Skeletal muscle tissue (tissue), 4 donors: ENCODE results near the gene TRIM3. TPM values are rescaled to one million over a fixed set of nuclear protein-coding genes. Genes with fewer than 3 reads are reported as not detected.

ENCODE experiments used
- H3K27ac ChIP-seq: one replicate; pipeline ENCODE4 v1.7.0; 2013; ENCODE audit warnings: mild to moderate bottlenecking, low read depth, low read length, inconsistent platforms
- H3K27me3 ChIP-seq, 3 donors: one replicate each; pipeline ENCODE4 v1.7.0; 2013; ENCODE audit warnings: low read length in 3 of 3; ENCODE audit not compliant: control insufficient read depth in 3 of 3, insufficient read depth in 3 of 3
- H3K36me3 ChIP-seq, 3 donors: one replicate each; pipeline ENCODE4 v1.7.0; 2013; ENCODE audit warnings: low read length in 3 of 3; ENCODE audit not compliant: control insufficient read depth in 3 of 3, insufficient read depth in 3 of 3
- H3K4me1 ChIP-seq, 3 donors: one replicate each; pipeline ENCODE4 v1.7.0; 2013; ENCODE audit warnings: low read length in 3 of 3, mild to moderate bottlenecking in 3 of 3; ENCODE audit not compliant: control insufficient read depth in 3 of 3, insufficient read depth in 3 of 3
- H3K4me3 ChIP-seq, 3 donors: one replicate each; pipeline ENCODE4 v1.7.0; 2013; ENCODE audit warnings: low read length in 3 of 3
- H3K9ac ChIP-seq, 3 donors: one replicate each; pipeline ENCODE4 v1.7.0; 2013; ENCODE audit warnings: low read length in 3 of 3, mild to moderate bottlenecking in 3 of 3, moderate library complexity in 2 of 3, low read depth in 1 of 3
- H3K9me3 ChIP-seq, 3 donors: one replicate each; pipeline ENCODE4 v1.7.0; 2013; ENCODE audit warnings: low read length in 3 of 3; ENCODE audit not compliant: control insufficient read depth in 3 of 3
- total RNA-seq: library from RNA; depleted of rRNA; stranded (reverse); fragments of >200 nt; gene quantifications from one replicate; pipeline ENCODE4 v1.2.3, GENCODE V29; 2014
- donor health status: Osteomylitis.

TRIM3 gene
- total RNA-seq, 1 donor from 2014 or later: 8.4 TPM

DNA sequence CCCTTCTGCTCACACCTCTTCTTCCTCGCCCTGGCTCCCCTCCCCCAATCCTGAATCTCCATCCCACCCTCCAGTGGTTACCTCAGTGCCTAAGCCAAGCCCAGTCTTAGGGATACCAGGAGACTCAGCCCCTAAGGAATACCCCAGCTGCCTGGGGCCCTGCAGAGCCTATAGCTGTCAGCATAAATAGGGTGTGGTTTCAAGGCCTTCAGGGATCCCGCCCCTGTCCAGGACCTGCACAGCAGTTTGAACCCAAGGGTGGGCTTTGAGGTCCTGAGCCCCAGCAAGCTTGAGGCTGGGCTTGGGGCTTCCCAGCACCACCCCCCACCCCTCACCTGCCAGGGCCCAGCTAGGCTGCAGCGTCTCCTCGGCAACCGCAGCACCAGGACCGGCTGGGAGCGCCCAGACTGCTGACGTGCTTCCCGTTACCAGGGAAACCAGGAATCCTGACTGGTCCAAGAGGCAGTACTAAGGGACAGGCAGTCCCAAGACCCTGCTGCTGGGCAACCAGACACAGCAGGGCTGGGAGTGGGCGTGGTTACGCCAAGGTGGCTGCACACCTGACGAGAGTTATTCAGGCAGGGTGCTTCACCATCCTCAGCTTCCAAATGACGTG, 68.6 kb downstream of the TRIM3 start:
- no peaks in the 10 kb centered on the region for H3K4me1 ChIP-seq
- H3K9ac ChIP-seq: no peak overlapping the region
- no peaks in the 10 kb centered on the region for H3K9me3 ChIP-seq
- H3K36me3 ChIP-seq: peaks cover 17 to 29% (median 21%) of the 10 kb centered on the region in 3 donors
- H3K4me3 ChIP-seq: no peak overlapping the region
- H3K27me3 ChIP-seq: no peaks in the 10 kb centered on the region
- H3K27ac ChIP-seq: no peak overlapping the region

GRCh38 chr11:6404342-6405051, 69.2 kb downstream of the TRIM3 start:
- Histone ChIP-seq H3K9me3 (no peaks in the 10 kb centered on the region), H3K36me3 (peaks cover 16 to 23% (median 18%) of the 10 kb centered on the region in 3 donors), H3K4me1 (no peaks in the 10 kb centered on the region), H3K27me3 (no peaks in the 10 kb centered on the region), H3K27ac (no peak overlapping the region), H3K4me3 (no peak overlapping the region), H3K9ac (peak overlapping the region in 1 of 3 donors; percentile 25)

DNA sequence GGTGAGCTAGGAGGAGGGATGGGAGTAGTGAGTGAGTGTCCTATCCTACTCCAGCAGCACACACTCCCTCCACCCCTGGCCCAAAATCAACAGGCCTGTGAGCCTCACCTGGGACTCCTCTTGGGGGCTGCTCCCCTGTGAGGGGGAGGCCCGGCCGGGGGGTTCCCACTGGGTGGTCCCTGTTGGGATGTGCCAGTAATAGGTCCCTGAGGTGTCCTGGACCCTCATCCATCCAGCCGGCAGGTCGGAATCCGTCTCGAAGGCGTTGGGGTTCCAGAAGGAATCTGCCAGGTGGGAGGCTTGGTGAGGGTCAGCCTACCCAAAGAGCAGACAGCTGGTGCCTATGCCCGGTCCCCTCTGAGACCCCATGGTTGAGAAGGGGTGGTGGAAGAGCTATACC, 70.2 kb downstream of the TRIM3 start:
- Histone ChIP-seq H3K9me3 (no peaks in the 10 kb centered on the region), H3K27me3 (no peaks in the 10 kb centered on the region), H3K9ac (no peak overlapping the region), H3K4me3 (no peak overlapping the region), H3K4me1 (peaks cover 0 to under 1% (median 0%) of the 10 kb centered on the region in 3 donors), H3K36me3 (peaks cover 15 to 19% (median 18%) of the 10 kb centered on the region in 3 donors), H3K27ac (no peak overlapping the region)

DNA sequence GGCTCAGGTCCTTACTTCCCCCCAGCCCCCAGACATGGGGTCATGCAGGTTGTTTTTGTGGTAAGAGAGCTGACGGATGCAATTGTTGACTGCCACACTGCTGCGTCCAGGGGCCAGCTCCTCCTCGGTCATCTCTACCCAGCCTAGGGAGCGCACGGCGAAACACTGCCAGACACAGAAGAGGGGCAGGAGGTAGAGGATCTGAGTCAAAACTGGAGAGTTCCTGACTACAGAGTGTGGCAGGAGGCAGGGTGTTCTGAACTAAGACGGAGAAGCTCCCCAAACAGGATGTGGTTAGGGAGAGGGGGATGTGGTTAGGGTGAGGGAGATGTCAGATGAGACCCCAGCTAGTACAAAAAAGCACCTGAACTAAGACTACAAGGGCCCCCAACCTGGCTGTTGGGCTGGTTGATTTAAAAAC, 71.2 kb downstream of the TRIM3 start:
- Histone ChIP-seq H3K9me3 (no peaks in the 10 kb centered on the region), H3K36me3 (peaks cover 18 to 28% (median 20%) of the 10 kb centered on the region in 3 donors), H3K4me3 (no peak overlapping the region), H3K27me3 (no peaks in the 10 kb centered on the region), H3K27ac (no peak overlapping the region), H3K9ac (no peak overlapping the region), H3K4me1 (peaks cover 2 to 6% (median 2%) of the 10 kb centered on the region in 3 donors)

DNA sequence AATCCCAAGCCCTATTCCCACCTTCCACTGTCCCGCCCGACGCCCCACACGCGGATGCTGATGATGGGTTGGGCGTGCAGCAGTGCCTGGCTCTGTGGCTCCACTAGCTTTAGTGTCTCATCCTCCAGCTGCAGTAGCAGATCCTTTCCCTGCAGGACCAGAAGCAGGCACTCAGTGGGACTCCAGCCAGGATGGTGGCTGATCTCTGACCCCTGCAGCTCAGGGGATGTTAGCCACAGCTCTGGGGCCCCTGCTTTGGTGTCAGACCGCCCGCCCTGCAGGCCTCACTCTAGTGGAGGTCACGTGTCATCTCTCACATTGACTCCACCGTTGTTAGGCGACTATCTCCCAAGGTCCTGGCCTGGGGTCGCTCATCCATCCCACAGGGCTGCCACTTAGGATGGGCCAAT, 71.7 kb downstream of the TRIM3 start:
- Histone ChIP-seq H3K27me3 (no peaks in the 10 kb centered on the region), H3K36me3 (peaks cover 18 to 31% (median 20%) of the 10 kb centered on the region in 3 donors), H3K4me1 (peaks cover 2 to 9% (median 2%) of the 10 kb centered on the region in 3 donors), H3K9me3 (no peaks in the 10 kb centered on the region), H3K9ac (no peak overlapping the region), H3K4me3 (no peak overlapping the region), H3K27ac (no peak overlapping the region)

DNA sequence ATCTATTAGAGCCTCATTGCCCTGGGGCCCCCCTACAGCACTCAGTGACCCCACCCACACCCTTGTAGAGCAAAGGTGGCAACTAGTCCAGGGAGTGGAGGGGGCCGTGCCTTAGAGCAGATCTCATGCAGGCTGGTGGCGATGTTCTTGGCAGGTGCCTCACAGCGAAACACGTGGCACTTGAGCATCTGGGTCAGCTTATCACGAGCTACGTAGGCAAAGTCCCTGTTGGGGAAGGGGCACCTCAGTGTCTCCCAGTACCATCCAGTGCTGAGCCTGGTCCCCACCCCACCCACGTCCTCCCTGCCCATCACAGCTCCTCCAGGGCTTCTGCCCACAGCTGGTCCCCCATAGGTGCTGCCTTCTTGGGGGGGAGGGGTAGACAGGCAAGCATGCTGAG, 72.3 kb downstream of the TRIM3 start:
- peaks cover 2 to 12% (median 2%) of the 10 kb centered on the region in 3 donors for H3K4me1 ChIP-seq
- no peak overlapping the region for H3K4me3 ChIP-seq
- no peaks in the 10 kb centered on the region for H3K9me3 ChIP-seq
- peaks cover 18 to 34% (median 20%) of the 10 kb centered on the region in 3 donors for H3K36me3 ChIP-seq
- no peak overlapping the region for H3K9ac ChIP-seq
- H3K27me3 ChIP-seq: no peaks in the 10 kb centered on the region
- no peak overlapping the region for H3K27ac ChIP-seq

DNA sequence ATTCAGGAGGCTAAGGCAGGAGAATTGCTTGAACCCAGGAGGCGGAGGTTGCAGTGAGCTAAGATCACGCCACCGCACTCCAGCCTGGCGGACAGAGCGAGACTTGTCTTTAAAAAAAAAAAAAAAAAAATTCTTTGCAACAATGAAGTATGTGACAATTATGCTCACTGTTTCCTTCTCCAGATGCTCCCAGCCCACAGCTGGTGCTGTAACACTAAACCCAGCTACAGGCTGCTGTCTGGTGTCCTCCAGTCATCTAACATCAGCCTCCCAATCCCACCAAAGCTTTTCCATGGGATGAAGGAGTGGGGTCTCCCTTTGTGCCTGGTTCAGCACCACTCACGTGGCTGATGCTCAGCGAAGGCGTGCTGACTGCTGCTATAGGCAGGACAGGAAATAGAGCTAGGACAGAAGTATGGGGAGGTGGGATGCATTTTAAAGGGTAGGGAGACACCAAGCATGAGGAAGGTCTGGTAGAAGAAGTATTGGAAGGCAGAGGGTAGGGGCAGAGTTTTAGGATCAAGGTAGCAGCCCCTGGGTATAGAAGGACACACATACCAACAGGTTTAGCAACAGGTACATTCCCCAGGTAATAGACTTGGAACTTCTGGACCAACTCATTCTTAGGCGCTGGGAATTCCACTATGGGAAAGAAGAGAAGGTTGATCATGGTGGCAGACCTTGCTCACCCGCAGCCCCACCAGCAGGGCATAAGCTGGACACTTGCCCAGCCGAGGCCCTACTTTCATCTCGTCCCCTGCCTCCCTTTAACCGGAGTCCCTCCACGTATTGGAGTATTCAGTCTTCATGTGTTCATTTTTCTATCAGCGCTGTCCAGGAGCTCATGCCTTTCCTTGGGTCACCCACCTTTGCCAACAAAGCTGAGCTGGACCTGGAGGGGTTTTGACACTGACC, 73.1 kb downstream of the TRIM3 start:
- Histone ChIP-seq H3K9ac (no peak overlapping the region), H3K36me3 (peaks cover 18 to 34% (median 21%) of the 10 kb centered on the region in 3 donors), H3K27me3 (no peaks in the 10 kb centered on the region), H3K4me1 (peaks cover 2 to 12% (median 2%) of the 10 kb centered on the region in 3 donors), H3K27ac (no peak overlapping the region), H3K9me3 (no peaks in the 10 kb centered on the region), H3K4me3 (no peak overlapping the region)

Other genes starting within 250 kb of the TRIM3 start
- 8.9 TPM for gene FHIP1B, start 239.3 kb downstream of the TRIM3 start, total RNA-seq
- not detected for gene CNGA4, start 234.9 kb downstream of the TRIM3 start, total RNA-seq
- not detected for gene CCKBR, start 214.1 kb downstream of the TRIM3 start, total RNA-seq
- 28.2 TPM for gene CAVIN3, start 153.4 kb downstream of the TRIM3 start, total RNA-seq
- gene SMPD1, start 83.5 kb downstream of the TRIM3 start, total RNA-seq: 9.9 TPM
- gene APBB1, start 54.8 kb downstream of the TRIM3 start, total RNA-seq: 28.7 TPM
- 3.1 TPM for gene HPX, start 33.0 kb downstream of the TRIM3 start, total RNA-seq
- 14.1 TPM for gene ARFIP2, start 7.4 kb upstream of the TRIM3 start, total RNA-seq
- gene TIMM10B, start 7.6 kb upstream of the TRIM3 start, total RNA-seq: 19.8 TPM
- gene DNHD1, start 23.3 kb upstream of the TRIM3 start, total RNA-seq: 4.7 TPM
- 9.4 TPM for gene RRP8, start 129.7 kb upstream of the TRIM3 start, total RNA-seq
- 106 TPM for gene ILK, start 129.8 kb upstream of the TRIM3 start, total RNA-seq
- 19.8 TPM for gene TAF10, start 138.3 kb upstream of the TRIM3 start, total RNA-seq
- 15.7 TPM for gene TPP1, start 145.5 kb upstream of the TRIM3 start, total RNA-seq
- 39.1 TPM for gene DCHS1, start 181.9 kb upstream of the TRIM3 start, total RNA-seq
- 33.9 TPM for gene MRPL17, start 209.4 kb upstream of the TRIM3 start, total RNA-seq